ENCODE measurements around the gene GNAO1.

GNAO1 gene

DNA sequence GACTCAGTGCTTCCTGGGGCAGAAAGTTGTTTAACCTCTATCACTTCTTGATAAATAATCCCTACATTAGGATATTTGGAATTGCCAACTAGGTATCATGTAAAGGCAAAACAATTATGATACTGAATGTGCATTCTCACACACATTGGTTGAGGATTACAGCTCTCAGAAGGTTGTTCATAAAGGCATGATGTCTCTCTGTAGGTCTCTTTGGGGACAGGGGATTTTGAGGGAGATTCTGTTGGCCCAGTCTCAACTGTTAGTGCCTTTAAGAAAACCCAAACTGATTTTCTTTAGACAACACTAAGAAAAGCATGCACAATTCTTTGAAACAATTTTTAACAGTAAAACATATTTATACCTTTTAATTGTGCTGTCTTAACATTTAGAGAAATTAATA is 56.5 kb downstream of the GNAO1 start:
- TF ChIP-seq, protein P1, sequence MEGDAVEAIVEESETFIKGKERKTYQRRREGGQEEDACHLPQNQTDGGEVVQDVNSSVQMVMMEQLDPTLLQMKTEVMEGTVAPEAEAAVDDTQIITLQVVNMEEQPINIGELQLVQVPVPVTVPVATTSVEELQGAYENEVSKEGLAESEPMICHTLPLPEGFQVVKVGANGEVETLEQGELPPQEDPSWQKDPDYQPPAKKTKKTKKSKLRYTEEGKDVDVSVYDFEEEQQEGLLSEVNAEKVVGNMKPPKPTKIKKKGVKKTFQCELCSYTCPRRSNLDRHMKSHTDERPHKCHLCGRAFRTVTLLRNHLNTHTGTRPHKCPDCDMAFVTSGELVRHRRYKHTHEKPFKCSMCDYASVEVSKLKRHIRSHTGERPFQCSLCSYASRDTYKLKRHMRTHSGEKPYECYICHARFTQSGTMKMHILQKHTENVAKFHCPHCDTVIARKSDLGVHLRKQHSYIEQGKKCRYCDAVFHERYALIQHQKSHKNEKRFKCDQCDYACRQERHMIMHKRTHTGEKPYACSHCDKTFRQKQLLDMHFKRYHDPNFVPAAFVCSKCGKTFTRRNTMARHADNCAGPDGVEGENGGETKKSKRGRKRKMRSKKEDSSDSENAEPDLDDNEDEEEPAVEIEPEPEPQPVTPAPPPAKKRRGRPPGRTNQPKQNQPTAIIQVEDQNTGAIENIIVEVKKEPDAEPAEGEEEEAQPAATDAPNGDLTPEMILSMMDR (IDR thresholded peaks at IDR 0.05; ENCODE audit: extremely low read depth, missing control alignments): no peak
- DNase-seq (ENCODE audit: low spot score): no peak

GRCh38 chr16:56252835-56253234 is 61.5 kb downstream of the GNAO1 start:
- DNase-seq (ENCODE audit: low spot score): no peak
- TF ChIP-seq, protein P1 (IDR thresholded peaks at IDR 0.05; ENCODE audit: extremely low read depth, missing control alignments): no peak

GRCh38 chr16:56255904-56256303 is 64.6 kb downstream of the GNAO1 start:
- DNase-seq (ENCODE audit: low spot score): no peak
- TF ChIP-seq, protein P1 (IDR thresholded peaks at IDR 0.05; ENCODE audit: extremely low read depth, missing control alignments): no peak

- TF ChIP-seq, protein P1 (IDR thresholded peaks at IDR 0.05; ENCODE audit: extremely low read depth, missing control alignments): no peak
- no peak for DNase-seq (ENCODE audit: low spot score)
These were observed 66.0 kb downstream of the GNAO1 start for GRCh38 chr16:56257239-56257638.

- TF ChIP-seq, protein P1 (IDR thresholded peaks at IDR 0.05; ENCODE audit: extremely low read depth, missing control alignments): no peak
- DNase-seq (ENCODE audit: low spot score): no peak
These were observed 66.5 kb downstream of the GNAO1 start for GRCh38 chr16:56257666-56258342.

GRCh38 chr16:56258508-56259424 is 67.5 kb downstream of the GNAO1 start:
- TF ChIP-seq, protein P1 (IDR thresholded peaks at IDR 0.05; ENCODE audit: extremely low read depth, missing control alignments): no peak
- no peak for DNase-seq (ENCODE audit: low spot score)

GRCh38 chr16:56259425-56259779 is 68.1 kb downstream of the GNAO1 start:
- DNase-seq (ENCODE audit: low spot score): no peak
- TF ChIP-seq, protein P1 (IDR thresholded peaks at IDR 0.05; ENCODE audit: extremely low read depth, missing control alignments): no peak
